Activated CD4-positive, alpha-beta T cell treated with anti-CD3 and anti-CD28 coated beads for 24 hours (primary cell): ENCODE data around the gene GARRE1.

Experiments
- DNase-seq, 2 donors: peaks; one replicate each; pipeline ENCODE4 v3.0.0-alpha.2; 2020; ENCODE audit warnings: low read depth in 2 of 2

GARRE1 gene

GRCh38 chr19:34288381-34288780 lies 34.0 kb downstream of the GARRE1 start:
- DNase-seq = peak in 1 of 2 donors; percentile 4

GRCh38 chr19:34291235-34291634 lies 36.9 kb downstream of the GARRE1 start:
- no peak for DNase-seq

- DNase-seq = no peak
These were observed 40.7 kb downstream of the GARRE1 start for GRCh38 chr19:34295103-34295502.

DNA sequence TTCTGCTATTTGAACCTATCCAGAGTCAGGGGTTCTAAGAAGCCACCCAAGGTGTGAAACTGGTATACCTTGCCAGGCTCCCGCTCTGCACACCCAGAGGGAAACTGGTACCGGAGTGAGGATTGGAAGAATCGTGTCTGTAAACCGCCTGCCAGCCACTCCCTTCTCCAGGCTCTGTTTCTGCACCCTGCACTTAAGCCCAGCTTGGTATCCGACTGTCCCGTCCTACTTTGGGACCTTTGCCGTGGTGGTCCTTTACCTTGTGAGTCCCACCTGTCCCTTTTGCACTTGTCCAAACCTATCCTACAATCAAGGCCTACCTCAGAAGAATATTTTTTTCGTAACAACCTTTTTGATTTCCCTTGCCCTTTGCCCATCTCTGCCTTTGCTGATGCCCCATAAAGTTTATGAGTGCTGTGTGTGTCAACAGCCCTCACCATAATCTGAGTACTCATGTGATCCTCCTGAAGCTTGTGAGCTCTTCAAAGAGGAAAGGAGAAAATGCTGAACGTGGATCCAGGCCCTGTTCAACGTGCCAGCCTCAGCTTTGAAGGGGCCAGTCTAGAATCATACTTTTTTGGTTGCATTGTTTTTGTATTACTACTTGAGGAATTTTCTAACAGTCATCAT lies 44.7 kb downstream of the GARRE1 start:
- DNase-seq = no peak

DNA sequence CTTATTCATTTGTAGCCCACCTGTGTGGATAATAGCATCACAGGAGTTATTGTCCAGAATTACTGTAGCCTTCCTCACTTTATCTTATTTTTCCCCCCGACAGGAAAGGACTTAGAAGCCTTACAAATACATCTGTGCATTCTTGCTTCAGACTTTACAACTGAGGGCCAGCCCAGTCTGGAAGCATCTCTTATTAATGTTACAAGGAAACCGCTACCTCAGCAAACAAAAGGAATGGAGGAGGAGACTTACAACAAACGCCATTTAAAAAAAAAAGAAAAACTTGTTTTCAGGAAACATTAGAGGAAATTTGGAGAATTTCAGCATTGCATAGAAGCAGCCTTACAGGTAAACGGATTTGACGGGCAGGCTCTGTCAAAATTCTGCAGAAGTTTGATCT lies 45.2 kb downstream of the GARRE1 start:
- DNase-seq = no peak

GRCh38 chr19:34300380-34300779 lies 46.0 kb downstream of the GARRE1 start:
- no peak for DNase-seq

- no peak for DNase-seq
These were observed 46.6 kb downstream of the GARRE1 start for GRCh38 chr19:34300962-34301361.
